ENCODE measurements around the gene ZNF536. TPM values are rescaled to one million over a fixed set of nuclear protein-coding genes. Genes with fewer than 3 reads are reported as not detected.

The ZNF536 gene
- total and polyA plus RNA-seq, 2 donors (not counting 1 experiment from before 2014, with no cell fraction given) = not detected

- DNase-seq (no peak), ATAC-seq (ENCODE audit: low read depth) (no peak)
- Mint-ChIP-seq H3K9me3 (ENCODE audit: insufficient read depth) (no peaks in the 10 kb centered on the region), H3K27ac (no peak overlapping the region), H3K4me3 (no peak overlapping the region), H3K27me3 (no peaks in the 10 kb centered on the region), H3K4me1 (no peaks in the 10 kb centered on the region)
- CTCF ChIA-PET = no interaction called here
- no peak overlapping the region for H2AFZ ChIP-seq (ENCODE audit: insufficient read depth, low read depth, low read length, poor library complexity, severe bottlenecking)
- no peak overlapping the region for H3K9ac ChIP-seq (ENCODE audit: low read length)
- no peak overlapping the region for H3K4me2 ChIP-seq (replicated peaks; ENCODE audit: low read depth, low read length, poor library complexity, severe bottlenecking)
- H3K9me3 ChIP-seq (ENCODE audit: control extremely low read depth in 1 of 3, control insufficient read depth in 2 of 3, insufficient read depth in 1 of 3, low read length in 2 of 3) = peaks cover 0 to 16% (median 0%) of the 10 kb centered on the region in 3 donors
- H3K4me1 ChIP-seq (ENCODE audit: control insufficient read depth in 2 of 2, insufficient read depth in 2 of 2, low read length in 2 of 2) = no peaks in the 10 kb centered on the region
- POLR2A ChIA-PET = no interaction called here
- H3K79me2 ChIP-seq (ENCODE audit: control insufficient read depth, insufficient read depth, low read length) = no peaks in the 10 kb centered on the region
- intact Hi-C loops (cut with micrococcal nuclease) = no loop called here
- TF ChIP-seq EZH2 (IDR thresholded peaks at IDR 0.05; ENCODE audit: borderline replicate concordance, insufficient read depth, low read depth, low read length, poor library complexity, severe bottlenecking) = no peak
- TF ChIP-seq CTCF (IDR thresholded peaks at IDR 0.05) = no peak
- H3K36me3 ChIP-seq (replicated peaks in 1 of 2; ENCODE audit: control extremely low read depth in 1 of 2, control insufficient read depth in 1 of 2, extremely low read depth in 1 of 2, insufficient read depth in 2 of 2, low read length in 1 of 2) = no peaks in the 10 kb centered on the region
- no peaks in the 10 kb centered on the region for H3K27me3 ChIP-seq (replicated peaks in 1 of 4; ENCODE audit: control extremely low read depth in 1 of 4, control insufficient read depth in 3 of 4, insufficient read depth in 4 of 4, low read length in 3 of 4)
- no peaks in the 10 kb centered on the region for H4K20me1 ChIP-seq (ENCODE audit: control insufficient read depth, insufficient read depth, low read length, poor library complexity, severe bottlenecking)
- 84% methylated on average over 11 of the region's 13 CpGs for WGBS (ENCODE audit: insufficient coverage)
- no peak overlapping the region for H3K27ac ChIP-seq (ENCODE audit: low read length in 2 of 2)
- H3K4me3 ChIP-seq (ENCODE audit: control extremely low read depth in 1 of 5, extremely low read depth in 1 of 5, insufficient read depth in 1 of 5, low read depth in 2 of 5, low read length in 4 of 5) = no peak overlapping the region
These were observed 146.9 kb downstream of the ZNF536 start for GRCh38 chr19:30518965-30519606.

GRCh38 chr19:30519607-30520205 lies 147.5 kb downstream of the ZNF536 start:
- H3K36me3 ChIP-seq (replicated peaks in 1 of 2; ENCODE audit: control extremely low read depth in 1 of 2, control insufficient read depth in 1 of 2, extremely low read depth in 1 of 2, insufficient read depth in 2 of 2, low read length in 1 of 2) = no peaks in the 10 kb centered on the region
- intact Hi-C loops (cut with micrococcal nuclease) = no loop called here
- H2AFZ ChIP-seq (ENCODE audit: insufficient read depth, low read depth, low read length, poor library complexity, severe bottlenecking) = no peak overlapping the region
- ChIA-PET POLR2A (no interaction called here), CTCF (no interaction called here)
- H3K27me3 ChIP-seq (replicated peaks in 1 of 4; ENCODE audit: control extremely low read depth in 1 of 4, control insufficient read depth in 3 of 4, insufficient read depth in 4 of 4, low read length in 3 of 4) = no peaks in the 10 kb centered on the region
- H3K4me3 ChIP-seq (ENCODE audit: control extremely low read depth in 1 of 5, extremely low read depth in 1 of 5, insufficient read depth in 1 of 5, low read depth in 2 of 5, low read length in 4 of 5) = no peak overlapping the region
- no peaks in the 10 kb centered on the region for H3K4me1 ChIP-seq (ENCODE audit: control insufficient read depth in 2 of 2, insufficient read depth in 2 of 2, low read length in 2 of 2)
- H4K20me1 ChIP-seq (ENCODE audit: control insufficient read depth, insufficient read depth, low read length, poor library complexity, severe bottlenecking) = no peaks in the 10 kb centered on the region
- DNase-seq = no peak
- no peaks in the 10 kb centered on the region for H3K27me3 Mint-ChIP-seq
- H3K4me1 Mint-ChIP-seq = no peaks in the 10 kb centered on the region
- WGBS (ENCODE audit: insufficient coverage) = 90% methylated on average over 2 of the region's 3 CpGs
- no peak overlapping the region for H3K27ac Mint-ChIP-seq
- H3K27ac ChIP-seq (ENCODE audit: low read length in 2 of 2) = no peak overlapping the region
- no peak for ATAC-seq (ENCODE audit: low read depth)
- no peaks in the 10 kb centered on the region for H3K9me3 Mint-ChIP-seq (ENCODE audit: insufficient read depth)
- no peak overlapping the region for H3K4me3 Mint-ChIP-seq
- no peaks in the 10 kb centered on the region for H3K79me2 ChIP-seq (ENCODE audit: control insufficient read depth, insufficient read depth, low read length)
- TF ChIP-seq CTCF (IDR thresholded peaks at IDR 0.05) = no peak
- TF ChIP-seq EZH2 (IDR thresholded peaks at IDR 0.05; ENCODE audit: borderline replicate concordance, insufficient read depth, low read depth, low read length, poor library complexity, severe bottlenecking) = no peak
- H3K9me3 ChIP-seq (ENCODE audit: control extremely low read depth in 1 of 3, control insufficient read depth in 2 of 3, insufficient read depth in 1 of 3, low read length in 2 of 3) = peaks cover 0 to 16% (median 0%) of the 10 kb centered on the region in 3 donors
- H3K9ac ChIP-seq (ENCODE audit: low read length) = no peak overlapping the region
- no peak overlapping the region for H3K4me2 ChIP-seq (replicated peaks; ENCODE audit: low read depth, low read length, poor library complexity, severe bottlenecking)

All from B cell (primary cell).